ENCODE data around the gene NR2E1. TPM values are rescaled to one million over a fixed set of nuclear protein-coding genes. Genes with fewer than 3 reads are reported as not detected.

The NR2E1 gene
- total and polyA plus RNA-seq, 2 of the 13 experiments (the other 11 are each of a cell fraction or from before 2014, with no cell fraction given), result not detected

DNA sequence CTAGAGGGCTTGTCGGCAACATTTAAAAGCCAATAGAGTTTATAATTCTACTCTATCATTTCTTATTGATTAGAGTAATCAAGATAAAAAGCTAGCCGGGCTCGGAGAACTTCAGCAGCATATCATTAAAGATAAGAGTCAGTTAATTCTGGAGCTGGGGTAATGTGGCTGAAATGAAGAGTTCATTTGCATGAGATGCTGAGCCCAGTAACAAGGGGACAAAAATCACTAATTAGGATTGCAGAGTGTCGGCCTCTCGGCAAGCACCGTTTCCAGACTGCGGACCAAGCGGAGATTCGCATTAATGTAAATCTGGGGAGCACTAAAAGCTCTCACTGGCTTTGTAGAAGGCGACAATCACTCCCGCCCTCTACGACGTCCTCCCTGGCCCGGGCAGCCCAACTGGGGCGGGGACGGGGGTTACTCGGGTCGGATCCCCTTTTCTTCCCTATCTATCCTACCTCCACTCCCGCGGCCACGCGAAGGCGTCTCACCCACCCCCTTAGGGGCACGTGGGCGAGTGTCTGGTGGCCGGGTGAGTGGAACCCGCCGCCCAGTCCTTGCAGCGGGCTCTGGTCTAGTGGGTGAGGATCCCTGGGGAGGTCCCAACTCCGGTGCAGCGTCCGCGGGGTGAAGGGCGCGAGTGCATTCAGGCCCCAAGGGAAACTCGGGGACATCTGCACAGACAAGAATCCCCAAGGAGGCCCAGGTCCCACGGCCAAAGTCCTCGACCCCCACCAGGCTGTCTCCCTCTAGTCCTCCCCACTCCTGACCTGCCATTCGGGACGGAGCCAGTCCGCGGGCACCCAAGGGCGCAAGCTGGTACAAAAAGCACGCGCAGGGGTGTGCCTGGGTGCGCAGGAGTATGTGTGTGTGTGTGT, 49.0 kb upstream of the NR2E1 start:
- no peaks in the 10 kb centered on the region for H3K79me2 ChIP-seq (ENCODE audit: insufficient read depth, low read length)
- H3K9ac ChIP-seq (ENCODE audit: insufficient read depth, low read depth, low read length), result no peak overlapping the region
- no peak overlapping the region for H3K4me3 ChIP-seq (replicated peaks in 1 of 3; ENCODE audit: insufficient read depth in 1 of 3, low read depth in 2 of 3, low read length in 3 of 3)
- H3K27ac ChIP-seq (ENCODE audit: extremely low read length, insufficient read depth, low read length), result no peak overlapping the region
- POLR2A ChIA-PET, result no interaction called here
- peaks cover 22% of the 10 kb centered on the region for H3K4me1 ChIP-seq (ENCODE audit: insufficient read depth, low read length)
- no peak for ATAC-seq
- TF ChIP-seq ZNF850 (CRISPR knock-in tag; conservative IDR thresholded peaks at IDR 0.05) (no peak), FOSL1 (CRISPR knock-in tag; IDR thresholded peaks at IDR 0.05; ENCODE audit: borderline replicate concordance) (no peak), TCF7L2 (IDR thresholded peaks at IDR 0.05; ENCODE audit: low read depth, low read length) (no peak), KMT2B (CRISPR knock-in tag; IDR thresholded peaks at IDR 0.05) (no peak), SRSF1 (optimal IDR thresholded peaks at IDR 0.05; ENCODE audit: low read depth, low read length) (no peak), HNRNPUL1 (IDR thresholded peaks at IDR 0.05; ENCODE audit: low read depth, low read length) (no peak), ZNF773 (CRISPR knock-in tag; IDR thresholded peaks at IDR 0.05; ENCODE audit: borderline replicate concordance) (no peak)
- TF ChIP-seq, protein P1, sequence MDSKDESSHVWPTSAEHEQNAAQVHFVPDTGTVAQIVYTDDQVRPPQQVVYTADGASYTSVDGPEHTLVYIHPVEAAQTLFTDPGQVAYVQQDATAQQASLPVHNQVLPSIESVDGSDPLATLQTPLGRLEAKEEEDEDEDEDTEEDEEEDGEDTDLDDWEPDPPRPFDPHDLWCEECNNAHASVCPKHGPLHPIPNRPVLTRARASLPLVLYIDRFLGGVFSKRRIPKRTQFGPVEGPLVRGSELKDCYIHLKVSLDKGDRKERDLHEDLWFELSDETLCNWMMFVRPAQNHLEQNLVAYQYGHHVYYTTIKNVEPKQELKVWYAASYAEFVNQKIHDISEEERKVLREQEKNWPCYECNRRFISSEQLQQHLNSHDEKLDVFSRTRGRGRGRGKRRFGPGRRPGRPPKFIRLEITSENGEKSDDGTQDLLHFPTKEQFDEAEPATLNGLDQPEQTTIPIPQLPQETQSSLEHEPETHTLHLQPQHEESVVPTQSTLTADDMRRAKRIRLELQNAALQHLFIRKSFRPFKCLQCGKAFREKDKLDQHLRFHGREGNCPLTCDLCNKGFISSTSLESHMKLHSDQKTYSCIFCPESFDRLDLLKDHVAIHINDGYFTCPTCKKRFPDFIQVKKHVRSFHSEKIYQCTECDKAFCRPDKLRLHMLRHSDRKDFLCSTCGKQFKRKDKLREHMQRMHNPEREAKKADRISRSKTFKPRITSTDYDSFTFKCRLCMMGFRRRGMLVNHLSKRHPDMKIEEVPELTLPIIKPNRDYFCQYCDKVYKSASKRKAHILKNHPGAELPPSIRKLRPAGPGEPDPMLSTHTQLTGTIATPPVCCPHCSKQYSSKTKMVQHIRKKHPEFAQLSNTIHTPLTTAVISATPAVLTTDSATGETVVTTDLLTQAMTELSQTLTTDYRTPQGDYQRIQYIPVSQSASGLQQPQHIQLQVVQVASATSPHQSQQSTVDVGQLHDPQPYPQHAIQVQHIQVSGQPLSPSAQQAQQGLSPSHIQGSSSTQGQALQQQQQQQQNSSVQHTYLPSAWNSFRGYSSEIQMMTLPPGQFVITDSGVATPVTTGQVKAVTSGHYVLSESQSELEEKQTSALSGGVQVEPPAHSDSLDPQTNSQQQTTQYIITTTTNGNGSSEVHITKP (CRISPR knock-in tag; IDR thresholded peaks at IDR 0.05; ENCODE audit: low read depth), result no peak
- no TSS peak for BruUV-seq (replicated peaks)
- no peak for DNase-seq (ENCODE audit: low spot score)
- H3K36me3 ChIP-seq (replicated peaks in 1 of 2; ENCODE audit: control insufficient read depth in 1 of 2, insufficient read depth in 2 of 2, low read length in 2 of 2), result no peaks in the 10 kb centered on the region
- CTCF ChIA-PET (ENCODE audit: low intra/inter-chr PET ratio, low total read pairs), result interaction anchor here (1.7 kb wide), 1 partner anchor 410 kb away, joined by 3 read pairs; no protein-coding TSS in a partner anchor
- intact Hi-C loops (cut with micrococcal nuclease; ENCODE audit: unreplicated experiment) (no loop called here), in situ Hi-C loops (cut with HindIII; ENCODE audit: extremely low pct_ligation_motif_present, low pct_unique_long_range_greater_than_20kb) (no loop called here)
- H3K27me3 ChIP-seq (ENCODE audit: control insufficient read depth in 1 of 2, insufficient read depth in 2 of 2, low read length in 2 of 2), result peaks cover 4 to 73% of the 10 kb centered on the region in 2 experiments
- no peaks in the 10 kb centered on the region for H3K9me3 ChIP-seq (ENCODE audit: low read length)
- no peak for FAIRE-seq
- peak overlapping the region; percentile 91; the same call in 1 of the 2 replicates for H3K4me2 ChIP-seq (ENCODE audit: low read depth, low read length)
- 79% methylated on average over 23 of the region's 46 CpGs for WGBS (ENCODE audit: low lambda C conversion rate)
- no peaks in the 10 kb centered on the region for H4K20me1 ChIP-seq (ENCODE audit: insufficient read depth, low read length)
- no peak overlapping the region for H2AFZ ChIP-seq (ENCODE audit: low read length)
